AG20443 (cell line): ENCODE measurements around the gene SH3RF3.

ENCODE experiments used
- DNase-seq: peaks from one replicate; pipeline ENCODE4 v3.0.0; 2012; ENCODE audit warnings: low spot score, mixed read lengths

Gene SH3RF3

GRCh38 chr2:109340381-109340780 lies 211.4 kb downstream of the SH3RF3 start:
- DNase-seq = no peak

GRCh38 chr2:109341355-109342255 lies 212.6 kb downstream of the SH3RF3 start:
- DNase-seq = no peak

GRCh38 chr2:109342256-109342850 lies 213.3 kb downstream of the SH3RF3 start:
- no peak for DNase-seq

GRCh38 chr2:109342930-109343329 lies 213.9 kb downstream of the SH3RF3 start:
- no peak for DNase-seq

GRCh38 chr2:109343460-109343859 lies 214.5 kb downstream of the SH3RF3 start:
- DNase-seq = no peak

- no peak for DNase-seq
These were observed 215.3 kb downstream of the SH3RF3 start for GRCh38 chr2:109344270-109344805.

GRCh38 chr2:109345091-109345490 lies 216.1 kb downstream of the SH3RF3 start:
- no peak for DNase-seq

- DNase-seq = no peak
These were observed 216.9 kb downstream of the SH3RF3 start for GRCh38 chr2:109345653-109346480.

- no peak for DNase-seq
These were observed 217.7 kb downstream of the SH3RF3 start for GRCh38 chr2:109346601-109347228.

GRCh38 chr2:109347626-109348025 lies 218.6 kb downstream of the SH3RF3 start:
- DNase-seq = no peak

- no peak for DNase-seq
These were observed 219.2 kb downstream of the SH3RF3 start for GRCh38 chr2:109348190-109348589.

- DNase-seq = no peak
These were observed 219.9 kb downstream of the SH3RF3 start for GRCh38 chr2:109348671-109349502.

GRCh38 chr2:109349503-109350465 lies 220.8 kb downstream of the SH3RF3 start:
- no peak for DNase-seq

GRCh38 chr2:109350526-109350925 lies 221.5 kb downstream of the SH3RF3 start:
- DNase-seq = no peak

- DNase-seq = peak; percentile 90
These were observed 222.3 kb downstream of the SH3RF3 start for GRCh38 chr2:109351164-109351756.

- no peak for DNase-seq
These were observed 223.3 kb downstream of the SH3RF3 start for GRCh38 chr2:109352056-109352897.

- DNase-seq = no peak
These were observed 224.1 kb downstream of the SH3RF3 start for GRCh38 chr2:109352898-109353689.
